ENCODE data around the gene CTAGE1.
"Not testable (repeated sequence)": the region's sequence is repeated elsewhere in the genome, so short reads cannot be mapped to it uniquely, and the experiment has no call there.

The CTAGE1 gene

GRCh38 chr18:22399949-22400348, 17.8 kb downstream of the CTAGE1 start:
- FAIRE-seq (no peak), DNase-seq (ENCODE audit: extremely low spot score, insufficient read length, low read depth) (no peak)

- DNase-seq (ENCODE audit: extremely low spot score, insufficient read length, low read depth) (no peak), FAIRE-seq (no peak)
Observed at GRCh38 chr18:22398464-22398863, 19.3 kb downstream of the CTAGE1 start.

- FAIRE-seq = no peak
Observed at GRCh38 chr18:22394428-22394827, 23.3 kb downstream of the CTAGE1 start.

GRCh38 chr18:22393164-22393563, 24.6 kb downstream of the CTAGE1 start:
- DNase-seq (ENCODE audit: extremely low spot score, insufficient read length, low read depth); FAIRE-seq: not testable (repeated sequence)

More at GRCh38 chr18:22394428-22394827, 23.3 kb downstream of the CTAGE1 start:
- DNase-seq (ENCODE audit: extremely low spot score, insufficient read length, low read depth) = no peak

- FAIRE-seq (no peak), DNase-seq (ENCODE audit: extremely low spot score, insufficient read length, low read depth) (no peak)
Observed at GRCh38 chr18:22391407-22392345, 26.0 kb downstream of the CTAGE1 start.

GRCh38 chr18:22387787-22388186, 29.9 kb downstream of the CTAGE1 start:
- FAIRE-seq (no peak), DNase-seq (ENCODE audit: extremely low spot score, insufficient read length, low read depth) (no peak)

- DNase-seq (ENCODE audit: extremely low spot score, insufficient read length, low read depth) (no peak), FAIRE-seq (no peak)
Observed at GRCh38 chr18:22387364-22387763, 30.4 kb downstream of the CTAGE1 start.

GRCh38 chr18:22385718-22386117, 32.0 kb downstream of the CTAGE1 start:
- FAIRE-seq (no peak), DNase-seq (ENCODE audit: extremely low spot score, insufficient read length, low read depth) (no peak)

GRCh38 chr18:22378672-22379282, 38.9 kb downstream of the CTAGE1 start:
- DNase-seq (ENCODE audit: extremely low spot score, insufficient read length, low read depth) = no peak
- no peak for FAIRE-seq

GRCh38 chr18:22377769-22378168, 39.9 kb downstream of the CTAGE1 start:
- no peak for DNase-seq (ENCODE audit: extremely low spot score, insufficient read length, low read depth)
- FAIRE-seq = no peak

GRCh38 chr18:22370414-22370813, 47.3 kb downstream of the CTAGE1 start:
- DNase-seq (ENCODE audit: extremely low spot score, insufficient read length, low read depth) = no peak

GRCh38 chr18:22368021-22368420, 49.7 kb downstream of the CTAGE1 start:
- no peak for FAIRE-seq
- no peak for DNase-seq (ENCODE audit: extremely low spot score, insufficient read length, low read depth)

More at GRCh38 chr18:22370414-22370813, 47.3 kb downstream of the CTAGE1 start:
- FAIRE-seq = no peak

GRCh38 chr18:22367303-22367702, 50.4 kb downstream of the CTAGE1 start:
- no peak for FAIRE-seq
- no peak for DNase-seq (ENCODE audit: extremely low spot score, insufficient read length, low read depth)

GRCh38 chr18:22363867-22364463, 53.8 kb downstream of the CTAGE1 start:
- FAIRE-seq (no peak), DNase-seq (ENCODE audit: extremely low spot score, insufficient read length, low read depth) (no peak)
